ENCODE results near the gene SRY. TPM values are rescaled to one million over a fixed set of nuclear protein-coding genes. Genes with fewer than 3 reads are reported as not detected.

Gene SRY
- polyA plus RNA-seq, 1 of the 3 experiments (the other 2 are of a cell fraction): not detected

DNA sequence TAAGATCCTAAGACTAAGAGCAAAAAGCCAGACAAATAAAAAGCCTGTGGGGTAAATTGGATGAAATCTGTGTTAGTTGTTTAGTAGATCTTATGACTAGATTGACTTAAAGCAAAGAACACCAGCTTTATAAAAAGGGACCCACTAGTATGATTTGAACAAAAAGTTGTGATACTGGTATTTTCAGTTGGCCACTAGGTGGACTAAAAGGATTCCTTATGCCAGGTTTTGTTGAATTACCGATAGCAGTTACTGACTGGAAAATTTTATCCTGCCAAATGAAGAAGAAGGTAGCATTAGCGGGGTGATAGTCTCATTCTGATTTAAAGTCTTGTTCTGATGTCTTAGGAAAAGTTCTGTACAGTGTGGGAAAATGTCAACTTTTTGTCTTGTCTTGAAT is 12.8 kb upstream of the SRY start:
- Histone ChIP-seq H3K79me2 (ENCODE audit: insufficient read depth) (no peaks in the 10 kb centered on the region), H3K9me3 (no peaks in the 10 kb centered on the region), H2AFZ (ENCODE audit: low read depth) (no peak overlapping the region), H3K4me1 (ENCODE audit: control insufficient read depth in 1 of 2, insufficient read depth in 2 of 2, low read depth in 1 of 2, low read length in 1 of 2) (no peaks in the 10 kb centered on the region), H3F3A (replicated peaks; ENCODE audit: insufficient read depth) (no peaks in the 10 kb centered on the region), H3K4me2 (no peak overlapping the region), H3K4me3 (ENCODE audit: low read depth in 2 of 2, low read length in 1 of 2) (no peak overlapping the region), H3K9me2 (no peaks in the 10 kb centered on the region), H3K9ac (no peak overlapping the region), H3K36me3 (replicated peaks in 1 of 2; ENCODE audit: control insufficient read depth in 1 of 2, insufficient read depth in 2 of 2, low read length in 1 of 2) (no peaks in the 10 kb centered on the region), H3K27ac (ENCODE audit: low read depth in 2 of 2, low read length in 1 of 2) (no peak overlapping the region), H3K27me3 (ENCODE audit: insufficient read depth) (no peaks in the 10 kb centered on the region), H4K20me1 (ENCODE audit: insufficient read depth) (no peaks in the 10 kb centered on the region)
- ChIA-PET CTCF (no interaction called here), POLR2A (no interaction called here)
- DNase-seq: no peak
- TF ChIP-seq FOXJ3 (CRISPR knock-in tag; IDR thresholded peaks at IDR 0.05): no peak
- WGBS (ENCODE audit: low lambda C conversion rate): no CpG with 5 or more reads among the region's 2 CpGs

DNA sequence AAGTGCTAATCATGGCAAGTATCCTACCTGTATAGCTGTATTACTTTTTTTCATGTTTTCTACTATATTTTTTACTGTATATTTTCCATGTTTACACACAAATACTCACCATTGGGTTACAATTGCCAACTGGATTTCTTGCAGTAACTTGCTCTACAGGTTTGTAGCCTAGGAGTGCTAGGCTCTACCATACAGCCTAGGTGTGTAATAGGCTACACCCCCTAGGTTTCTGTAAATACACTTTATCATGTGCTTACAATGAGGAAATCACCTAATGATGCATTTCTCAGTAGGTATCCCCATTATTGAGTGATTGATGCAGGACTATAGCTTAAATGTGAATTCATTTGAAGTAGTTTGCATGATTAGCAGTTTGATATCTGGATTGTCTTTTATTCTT is 10.5 kb upstream of the SRY start:
- H3K4me2 ChIP-seq: no peak overlapping the region
- H3K4me1 ChIP-seq (ENCODE audit: control insufficient read depth in 1 of 2, insufficient read depth in 2 of 2, low read depth in 1 of 2, low read length in 1 of 2): no peaks in the 10 kb centered on the region
- no peak overlapping the region for H2AFZ ChIP-seq (ENCODE audit: low read depth)
- H3K4me3 ChIP-seq (ENCODE audit: low read depth in 2 of 2, low read length in 1 of 2): no peak overlapping the region
- CTCF ChIA-PET: no interaction called here
- no peaks in the 10 kb centered on the region for H3K36me3 ChIP-seq (replicated peaks in 1 of 2; ENCODE audit: control insufficient read depth in 1 of 2, insufficient read depth in 2 of 2, low read length in 1 of 2)
- no peaks in the 10 kb centered on the region for H3K9me2 ChIP-seq
- POLR2A ChIA-PET: no interaction called here
- no peak overlapping the region for H3K27ac ChIP-seq (ENCODE audit: low read depth in 2 of 2, low read length in 1 of 2)
- TF ChIP-seq RFX5 (IDR thresholded peaks at IDR 0.05; ENCODE audit: low read length) (no peak), FOSL2 (IDR thresholded peaks at IDR 0.05; ENCODE audit: borderline replicate concordance, low read depth) (no peak), SMC3 (IDR thresholded peaks at IDR 0.05; ENCODE audit: low read depth, low read length) (no peak), JUND (IDR thresholded peaks at IDR 0.05) (no peak), TAF1 (IDR thresholded peaks at IDR 0.05; ENCODE audit: borderline replicate concordance, low read depth, low read length) (no peak), NRF1 (IDR thresholded peaks at IDR 0.05; ENCODE audit: low read depth, low read length) (no peak), TCF12 (IDR thresholded peaks at IDR 0.05) (no peak), NFIC (IDR thresholded peaks at IDR 0.05; ENCODE audit: borderline replicate concordance) (no peak)
- TF ChIP-seq, protein P1, sequence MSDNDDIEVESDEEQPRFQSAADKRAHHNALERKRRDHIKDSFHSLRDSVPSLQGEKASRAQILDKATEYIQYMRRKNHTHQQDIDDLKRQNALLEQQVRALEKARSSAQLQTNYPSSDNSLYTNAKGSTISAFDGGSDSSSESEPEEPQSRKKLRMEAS (IDR thresholded peaks at IDR 0.05; ENCODE audit: low read depth): no peak
- H4K20me1 ChIP-seq (ENCODE audit: insufficient read depth): no peaks in the 10 kb centered on the region
- no peaks in the 10 kb centered on the region for H3K27me3 ChIP-seq (ENCODE audit: insufficient read depth)
- no peak for DNase-seq
- no peaks in the 10 kb centered on the region for H3K79me2 ChIP-seq (ENCODE audit: insufficient read depth)
- H3K9ac ChIP-seq: no peak overlapping the region
- no peaks in the 10 kb centered on the region for H3K9me3 ChIP-seq
- no peaks in the 10 kb centered on the region for H3F3A ChIP-seq (replicated peaks; ENCODE audit: insufficient read depth)

DNA sequence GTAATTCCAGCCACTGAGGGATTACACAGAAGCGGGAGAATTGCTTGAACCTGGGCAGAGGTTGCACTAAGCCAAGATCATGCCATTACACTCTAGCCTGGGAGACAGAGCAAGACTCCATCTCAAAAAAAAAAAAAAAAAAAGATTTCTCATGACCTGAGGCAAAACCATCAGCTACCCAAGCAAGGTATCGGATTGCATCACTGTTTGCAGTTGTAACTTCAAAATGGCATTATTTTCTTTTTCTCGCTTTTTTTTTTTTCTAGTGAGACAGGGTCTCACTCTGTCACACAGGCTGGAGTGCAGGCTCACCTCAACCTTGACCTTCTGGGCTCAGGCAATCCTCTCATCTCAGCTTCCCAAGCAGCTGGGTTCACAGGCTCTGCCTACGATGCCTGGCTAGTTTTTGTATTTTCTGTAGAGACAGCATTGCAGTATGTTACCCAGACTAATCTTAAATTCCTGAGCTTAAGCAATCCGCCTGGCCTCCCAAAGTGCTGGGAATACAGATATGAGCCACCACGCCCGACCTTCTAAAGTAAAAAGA is 9.6 kb upstream of the SRY start:
- no CpG with 5 or more reads among the region's 7 CpGs for WGBS (ENCODE audit: low lambda C conversion rate)
- H3K9me2 ChIP-seq: no peaks in the 10 kb centered on the region
- ChIA-PET CTCF (no interaction called here), POLR2A (no interaction called here)
- no peaks in the 10 kb centered on the region for H3K79me2 ChIP-seq (ENCODE audit: insufficient read depth)
- no peaks in the 10 kb centered on the region for H4K20me1 ChIP-seq (ENCODE audit: insufficient read depth)
- H3K27me3 ChIP-seq (ENCODE audit: insufficient read depth): no peaks in the 10 kb centered on the region
- no peak overlapping the region for H3K9ac ChIP-seq
- H3K4me1 ChIP-seq (ENCODE audit: control insufficient read depth in 1 of 2, insufficient read depth in 2 of 2, low read depth in 1 of 2, low read length in 1 of 2): no peaks in the 10 kb centered on the region
- H3K36me3 ChIP-seq (replicated peaks in 1 of 2; ENCODE audit: control insufficient read depth in 1 of 2, insufficient read depth in 2 of 2, low read length in 1 of 2): no peaks in the 10 kb centered on the region
- H3K4me2 ChIP-seq: no peak overlapping the region
- no peak for TF ChIP-seq CHD2 (IDR thresholded peaks at IDR 0.05; ENCODE audit: low read length, partially characterized antibody)
- TF ChIP-seq MEF2A (IDR thresholded peaks at IDR 0.05; ENCODE audit: borderline replicate concordance, low read depth): no peak
- TF ChIP-seq NFIC (IDR thresholded peaks at IDR 0.05; ENCODE audit: borderline replicate concordance): no peak
- TF ChIP-seq USF1 (IDR thresholded peaks at IDR 0.05; ENCODE audit: borderline replicate concordance, low read depth): no peak
- no peak for TF ChIP-seq RFX5 (IDR thresholded peaks at IDR 0.05; ENCODE audit: low read length)
- no peak for TF ChIP-seq YY1 (IDR thresholded peaks at IDR 0.05; ENCODE audit: low read depth)
- TF ChIP-seq, protein P1 (IDR thresholded peaks at IDR 0.05; ENCODE audit: low read depth): no peak
- no peak for TF ChIP-seq GATA2 (CRISPR knock-in tag; IDR thresholded peaks at IDR 0.05)
- TF ChIP-seq, protein P2, sequence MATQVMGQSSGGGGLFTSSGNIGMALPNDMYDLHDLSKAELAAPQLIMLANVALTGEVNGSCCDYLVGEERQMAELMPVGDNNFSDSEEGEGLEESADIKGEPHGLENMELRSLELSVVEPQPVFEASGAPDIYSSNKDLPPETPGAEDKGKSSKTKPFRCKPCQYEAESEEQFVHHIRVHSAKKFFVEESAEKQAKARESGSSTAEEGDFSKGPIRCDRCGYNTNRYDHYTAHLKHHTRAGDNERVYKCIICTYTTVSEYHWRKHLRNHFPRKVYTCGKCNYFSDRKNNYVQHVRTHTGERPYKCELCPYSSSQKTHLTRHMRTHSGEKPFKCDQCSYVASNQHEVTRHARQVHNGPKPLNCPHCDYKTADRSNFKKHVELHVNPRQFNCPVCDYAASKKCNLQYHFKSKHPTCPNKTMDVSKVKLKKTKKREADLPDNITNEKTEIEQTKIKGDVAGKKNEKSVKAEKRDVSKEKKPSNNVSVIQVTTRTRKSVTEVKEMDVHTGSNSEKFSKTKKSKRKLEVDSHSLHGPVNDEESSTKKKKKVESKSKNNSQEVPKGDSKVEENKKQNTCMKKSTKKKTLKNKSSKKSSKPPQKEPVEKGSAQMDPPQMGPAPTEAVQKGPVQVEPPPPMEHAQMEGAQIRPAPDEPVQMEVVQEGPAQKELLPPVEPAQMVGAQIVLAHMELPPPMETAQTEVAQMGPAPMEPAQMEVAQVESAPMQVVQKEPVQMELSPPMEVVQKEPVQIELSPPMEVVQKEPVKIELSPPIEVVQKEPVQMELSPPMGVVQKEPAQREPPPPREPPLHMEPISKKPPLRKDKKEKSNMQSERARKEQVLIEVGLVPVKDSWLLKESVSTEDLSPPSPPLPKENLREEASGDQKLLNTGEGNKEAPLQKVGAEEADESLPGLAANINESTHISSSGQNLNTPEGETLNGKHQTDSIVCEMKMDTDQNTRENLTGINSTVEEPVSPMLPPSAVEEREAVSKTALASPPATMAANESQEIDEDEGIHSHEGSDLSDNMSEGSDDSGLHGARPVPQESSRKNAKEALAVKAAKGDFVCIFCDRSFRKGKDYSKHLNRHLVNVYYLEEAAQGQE (IDR thresholded peaks at IDR 0.05; ENCODE audit: low read depth, low read length): no peak
- no peak for TF ChIP-seq EP300 (IDR thresholded peaks at IDR 0.05; ENCODE audit: borderline replicate concordance in 1 of 2, low read depth in 1 of 2, low read length in 1 of 2)
- H2AFZ ChIP-seq (ENCODE audit: low read depth): no peak overlapping the region
- H3K9me3 ChIP-seq: no peaks in the 10 kb centered on the region
- no peaks in the 10 kb centered on the region for H3F3A ChIP-seq (replicated peaks; ENCODE audit: insufficient read depth)
- no peak overlapping the region for H3K4me3 ChIP-seq (ENCODE audit: low read depth in 2 of 2, low read length in 1 of 2)
- H3K27ac ChIP-seq (ENCODE audit: low read depth in 2 of 2, low read length in 1 of 2): no peak overlapping the region
- no peak for DNase-seq
